KBM-7 (cell line): ENCODE results near the gene SMARCB1.

Source experiments
- DNase-seq: peaks from one replicate; pipeline ENCODE4 v3.0.0-alpha.2; 2015
- in situ Hi-C: fragments of 300-500 bp; cut with MboI; formaldehyde crosslinking; loops from 2 replicates; pipeline ENCODE4 v1.14.3; 2020; ENCODE audit warnings: low sequenced_read_pairs, low pct_unique_long_range_greater_than_20kb, mixed read lengths

Gene SMARCB1

DNA sequence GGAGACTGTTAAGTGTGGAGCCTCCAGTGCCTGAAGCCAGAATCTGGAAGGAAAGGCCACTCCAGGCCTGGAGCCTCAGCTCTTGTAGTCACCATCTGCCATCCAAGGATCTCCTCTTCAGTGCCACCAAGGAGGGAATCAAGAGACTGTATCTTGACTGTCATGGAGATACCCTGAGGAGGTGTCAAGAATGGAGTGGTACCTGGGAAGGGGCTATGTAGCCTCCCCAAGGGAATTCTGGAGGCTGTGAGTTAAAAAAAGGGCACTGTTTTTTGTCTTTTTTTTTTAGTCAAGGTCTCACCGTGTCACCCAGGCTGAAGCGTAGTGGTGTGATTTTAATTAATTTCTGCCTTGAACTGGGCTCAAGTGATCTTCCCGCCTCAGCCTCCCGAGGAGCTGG is 27.2 kb upstream of the SMARCB1 start:
- no peak for DNase-seq
- in situ Hi-C loops: no loop called here

DNA sequence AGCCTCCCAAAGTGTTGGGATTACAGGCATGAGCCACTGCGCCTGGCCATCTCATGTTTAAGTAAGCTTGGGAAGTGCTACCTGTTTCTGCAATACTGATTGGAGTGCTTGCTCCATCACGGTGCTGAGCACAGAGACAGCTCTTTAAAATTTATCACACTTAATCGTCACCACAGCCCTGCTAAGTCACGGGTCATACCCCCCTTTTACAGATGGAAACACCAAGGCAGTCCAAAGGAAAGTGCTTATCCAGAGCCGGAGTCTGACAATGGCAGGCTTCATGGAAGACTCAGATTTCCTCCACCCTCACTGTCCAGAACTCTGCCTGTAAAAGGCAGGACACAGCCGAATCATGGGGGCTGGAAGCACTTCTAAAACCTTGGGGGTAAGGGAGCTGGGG is 26.7 kb upstream of the SMARCB1 start:
- no peak for DNase-seq
- in situ Hi-C loops: no loop called here

DNA sequence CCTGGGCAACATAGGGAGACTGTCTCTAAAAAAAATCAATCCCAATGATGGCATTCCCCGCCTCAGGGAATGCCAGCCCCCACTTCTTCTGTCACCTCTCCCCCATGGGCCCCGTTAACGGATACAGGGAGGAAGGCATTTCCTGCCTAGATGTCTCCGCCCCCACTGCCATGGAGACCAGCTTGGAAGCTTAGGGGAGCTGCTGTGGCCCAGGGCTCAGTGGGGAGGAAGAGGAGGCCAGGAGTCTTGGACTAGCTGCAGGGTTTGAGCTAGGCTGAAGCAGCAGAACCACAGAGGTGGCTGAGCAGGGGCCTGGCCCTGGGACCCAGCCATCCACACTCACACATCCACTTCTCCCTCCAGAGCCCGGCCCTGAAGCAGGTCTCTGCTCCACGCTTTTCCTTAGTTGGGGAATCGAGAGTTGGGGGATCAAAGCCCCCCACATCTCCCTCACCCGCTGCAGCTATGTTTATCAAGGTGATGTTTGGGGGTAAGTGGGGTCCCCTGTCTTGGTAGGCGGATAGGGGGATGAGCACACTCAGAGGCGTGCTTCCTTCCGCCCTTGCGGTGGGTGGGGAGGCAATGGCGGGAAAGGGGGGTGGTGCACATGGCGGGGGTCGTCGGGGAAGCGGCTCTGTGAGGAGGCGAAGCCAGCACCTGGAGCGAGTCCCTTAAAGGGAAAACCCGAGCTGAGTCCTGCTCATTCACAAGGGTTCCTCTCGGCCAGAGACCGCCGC is 23.8 kb upstream of the SMARCB1 start, which contains the start of gene C22orf15:
TSS of gene C22orf15 (plus strand) at position 149 of the 737 bp plus-strand sequence. CDS start at position 466, 317 bp downstream.
- peak; percentile 28 for DNase-seq
- in situ Hi-C loops: no loop called here

DNA sequence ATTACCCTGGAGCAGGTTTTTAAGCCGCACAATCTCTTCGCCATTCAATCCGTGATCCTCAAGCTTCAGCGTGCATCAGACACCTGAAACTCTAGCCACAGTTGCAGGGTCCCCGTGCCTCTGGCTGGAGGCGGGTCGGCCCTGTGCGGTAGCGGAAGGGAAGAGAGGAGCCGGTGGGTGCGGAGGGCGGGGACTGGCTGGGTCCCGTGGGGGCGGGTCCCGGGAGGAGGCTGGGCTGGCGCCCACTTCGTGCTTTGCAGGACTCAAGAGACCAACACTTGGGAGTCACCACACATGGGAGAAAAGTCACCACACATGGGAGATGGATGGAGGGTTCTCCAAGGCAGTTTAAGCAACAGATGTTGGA is 23.2 kb upstream of the SMARCB1 start:
- no peak for DNase-seq
- in situ Hi-C loops: no loop called here

DNA sequence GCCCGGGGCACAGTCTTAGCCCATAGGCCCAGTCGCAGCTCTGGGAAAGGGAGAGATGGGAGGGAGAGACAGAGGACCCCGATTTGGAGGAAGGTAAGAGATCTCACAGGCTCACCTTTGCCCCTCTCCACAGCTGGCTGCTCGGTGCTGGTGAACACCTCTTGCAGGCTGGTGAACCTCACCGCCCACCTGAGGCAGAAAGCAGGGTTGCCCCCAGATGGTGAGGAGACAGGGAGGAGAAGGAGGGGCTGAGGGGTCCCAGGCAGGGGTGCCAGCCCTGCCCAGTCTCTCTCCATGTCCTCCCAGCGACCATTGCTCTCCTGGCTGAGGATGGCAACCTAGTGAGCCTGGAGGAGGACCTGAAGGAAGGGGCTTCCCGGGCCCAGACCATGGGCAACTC is 22.8 kb upstream of the SMARCB1 start:
- no peak for DNase-seq
- in situ Hi-C loops: no loop called here

DNA sequence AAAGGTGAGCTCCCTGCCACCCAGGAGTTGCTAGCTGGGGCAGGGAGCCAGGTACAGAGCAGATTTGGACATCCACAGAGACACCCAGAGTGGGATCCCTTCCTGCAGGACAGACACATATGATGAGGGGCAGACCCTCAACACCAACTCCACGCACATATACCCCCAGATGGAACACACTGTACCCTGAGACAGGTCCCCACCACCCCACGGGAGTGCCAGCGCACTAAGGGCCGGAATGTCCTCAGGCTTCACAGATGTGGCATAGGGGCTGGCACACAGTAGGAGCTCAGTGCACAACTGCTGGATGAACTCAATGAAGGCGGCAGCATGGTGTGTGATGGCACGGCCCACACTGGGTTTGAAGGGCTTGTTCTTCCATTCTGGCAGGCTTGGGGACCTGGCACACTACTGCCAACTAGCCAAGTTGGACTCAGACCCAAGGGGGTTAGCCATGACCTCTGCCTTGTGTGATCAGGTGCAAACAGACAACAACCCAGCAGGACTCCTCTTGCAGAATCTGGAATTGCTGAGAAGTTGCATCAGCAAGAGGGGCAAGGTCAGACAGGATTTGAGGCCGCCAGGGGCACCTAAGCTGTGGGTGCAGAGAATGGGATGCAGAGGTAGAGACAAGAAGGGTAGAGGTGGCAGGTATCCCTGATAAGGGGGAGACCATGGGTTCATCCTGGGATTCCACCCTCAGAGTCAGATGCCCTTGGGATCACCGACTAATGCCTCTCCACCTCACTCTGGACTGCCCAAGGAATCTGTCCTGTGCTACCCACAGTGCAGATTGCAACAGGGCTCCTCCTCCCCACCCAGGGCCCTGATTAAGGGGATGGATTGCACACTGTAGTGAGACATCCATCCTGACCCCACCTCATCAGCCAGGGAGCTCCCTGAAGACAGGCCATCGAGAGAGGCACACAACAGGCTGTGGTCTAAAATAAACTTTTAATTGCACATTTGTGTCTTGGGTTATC is 21.6 kb upstream of the SMARCB1 start:
- in situ Hi-C loops: no loop called here
- DNase-seq: no peak

DNA sequence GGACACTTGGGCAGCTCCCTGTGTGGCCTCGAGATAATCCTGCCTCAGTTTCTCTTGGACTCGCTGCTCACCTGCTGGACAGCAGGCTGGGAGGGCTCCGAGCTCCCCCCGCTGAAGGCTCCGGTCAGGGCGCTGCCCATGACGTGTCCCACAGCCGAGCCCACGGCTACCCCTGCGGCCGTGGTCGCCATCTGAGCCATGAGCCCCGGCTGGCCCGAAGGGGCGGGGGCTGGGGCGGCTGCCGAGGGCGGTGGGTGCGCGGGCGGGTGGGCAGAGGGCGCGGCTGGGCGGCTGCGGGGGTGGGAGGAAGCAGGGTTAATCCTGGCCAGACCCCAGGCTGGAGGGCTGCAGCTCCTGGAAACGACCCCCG is 19.5 kb upstream of the SMARCB1 start:
- in situ Hi-C loops: no loop called here
- no peak for DNase-seq

DNA sequence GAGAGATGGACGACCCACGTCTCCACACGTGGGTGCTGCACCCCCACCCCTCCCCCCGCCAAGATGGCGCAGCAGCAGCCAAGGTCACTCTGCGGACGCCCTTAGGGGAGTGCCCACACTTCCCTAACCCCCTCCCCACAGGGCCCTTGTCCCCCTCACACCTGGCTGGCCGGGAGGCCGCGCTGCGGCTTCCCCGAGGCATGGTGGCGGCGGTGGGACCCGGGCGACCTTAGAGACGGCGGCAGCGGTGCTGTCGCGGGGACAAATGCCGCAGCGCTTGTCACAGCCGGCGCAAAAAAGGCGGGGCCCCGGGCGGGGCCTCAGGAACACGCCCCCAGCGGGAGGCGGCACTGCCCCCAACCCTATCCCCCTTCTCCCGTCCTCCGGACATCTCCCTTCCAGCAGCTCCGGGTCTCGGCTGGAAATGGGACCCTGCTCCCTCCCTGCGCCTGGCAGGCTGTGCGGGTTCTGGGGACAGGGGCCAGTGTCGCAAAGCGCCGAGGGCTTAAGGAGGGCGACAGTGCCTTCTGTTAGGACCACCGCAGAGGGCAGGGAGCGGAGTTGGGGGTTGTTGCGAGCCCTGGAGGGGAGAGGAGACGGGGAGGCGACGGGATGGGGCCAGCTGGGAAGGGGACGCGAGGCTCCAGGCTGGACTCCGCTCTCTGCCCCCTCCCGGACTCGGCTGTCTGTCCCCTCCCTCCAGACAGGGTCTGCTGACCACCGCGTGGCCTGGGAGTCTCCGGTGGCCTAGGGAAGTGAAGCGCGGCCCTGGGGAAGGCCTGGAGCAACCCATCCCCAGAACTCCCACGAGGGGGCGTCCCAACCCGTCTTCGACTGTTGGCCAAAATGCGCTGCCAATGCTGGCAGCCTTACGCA is 18.9 kb upstream of the SMARCB1 start, which contains the start of gene CHCHD10:
TSS of gene CHCHD10 (minus strand) at position 300 of the 876 bp plus-strand sequence. CDS start at position 202, 98 bp downstream.
- DNase-seq: peak; percentile 94
- in situ Hi-C loops: no loop called here

DNA sequence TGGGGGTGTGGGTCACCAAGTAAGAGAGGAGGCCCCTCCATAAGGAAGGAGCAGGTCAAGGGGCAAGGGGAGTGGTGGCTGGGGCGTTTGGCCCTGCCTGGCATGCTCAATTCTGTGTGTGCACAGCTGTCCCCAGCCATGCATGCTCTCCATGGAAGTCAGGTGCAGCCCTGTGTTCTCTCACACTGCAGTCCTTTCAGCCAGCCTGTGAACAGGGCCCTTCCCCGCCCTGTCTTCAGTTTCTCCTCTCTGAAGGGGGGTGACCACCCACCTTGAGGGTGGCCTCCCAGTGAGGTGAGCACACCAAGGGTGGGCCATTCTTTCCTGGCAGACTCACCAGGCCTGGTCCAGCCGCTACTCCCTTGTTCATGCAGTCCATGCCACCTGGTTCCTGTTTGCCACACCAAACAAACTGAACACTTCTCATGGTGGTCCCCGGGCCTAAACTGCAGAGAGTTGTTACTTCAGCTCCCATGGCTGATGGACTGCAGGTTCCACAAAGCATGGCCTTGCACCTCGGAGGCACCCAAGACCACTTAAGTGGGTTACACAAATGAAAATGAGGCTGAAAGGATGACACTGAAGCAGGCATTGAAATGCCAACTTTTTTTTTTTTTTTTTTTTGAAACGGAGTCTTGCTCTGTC is 17.3 kb upstream of the SMARCB1 start:
- in situ Hi-C loops: no loop called here

DNA sequence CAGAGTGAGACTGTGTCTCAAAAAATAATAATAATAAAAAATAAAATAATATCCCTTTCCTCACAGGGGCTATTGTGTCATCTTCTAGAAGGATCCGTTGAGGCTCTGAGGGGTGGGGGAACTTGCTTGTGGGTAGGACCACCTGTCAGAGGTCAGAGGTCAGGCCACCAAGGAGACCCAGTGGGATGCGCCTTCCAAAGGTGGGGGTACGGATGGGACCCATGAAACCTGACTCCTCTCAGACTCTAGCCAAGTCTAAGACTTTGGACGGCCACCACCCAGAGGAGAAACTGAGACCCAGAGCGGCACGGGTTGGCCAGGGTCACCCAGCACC is 14.5 kb upstream of the SMARCB1 start:
- in situ Hi-C loops: no loop called here
- DNase-seq: no peak

More for the DNA sequence above, 17.3 kb upstream of the SMARCB1 start:
- no peak for DNase-seq

DNA sequence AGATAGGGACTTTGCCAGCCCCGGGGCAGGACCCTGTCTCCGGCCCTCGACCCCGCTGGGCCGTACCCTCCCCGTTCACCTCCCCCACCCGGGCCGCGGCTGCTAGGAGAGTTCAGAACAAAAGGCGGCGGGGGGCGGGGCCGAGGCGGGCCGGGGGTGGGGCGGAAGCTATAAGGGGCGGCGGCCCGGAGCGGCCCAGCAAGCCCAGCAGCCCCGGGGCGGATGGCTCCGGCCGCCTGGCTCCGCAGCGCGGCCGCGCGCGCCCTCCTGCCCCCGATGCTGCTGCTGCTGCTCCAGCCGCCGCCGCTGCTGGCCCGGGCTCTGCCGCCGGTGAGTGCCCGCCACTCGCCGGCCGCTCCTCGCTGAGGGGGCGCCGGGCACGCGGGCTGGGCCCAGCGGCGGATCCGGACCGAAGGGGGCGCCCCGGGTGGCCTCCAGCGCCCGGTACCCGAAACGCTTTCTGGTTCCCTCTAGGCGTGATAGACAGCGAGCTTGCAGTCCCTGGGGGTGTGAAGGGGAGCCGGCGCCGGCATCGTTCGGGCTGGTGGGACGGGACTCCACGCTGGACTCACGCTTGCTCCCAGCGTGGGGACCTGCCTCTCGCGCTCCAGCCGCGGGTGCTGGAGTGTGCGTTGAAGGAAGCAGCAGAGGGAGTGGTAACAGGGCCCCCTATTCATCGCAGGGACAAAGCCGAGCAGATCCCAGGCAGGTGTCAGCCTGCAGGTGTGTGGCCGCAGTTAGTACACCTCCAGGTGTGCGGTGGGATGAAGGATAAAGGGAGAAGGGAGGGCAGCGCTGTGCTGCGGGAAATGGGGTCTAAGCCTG is 13.9 kb upstream of the SMARCB1 start, which contains the start of gene MMP11:
TSS of gene MMP11 (plus strand) at position 201 of the 825 bp plus-strand sequence. CDS start at position 223, 22 bp downstream.
- in situ Hi-C loops: no loop called here
- DNase-seq: no peak

DNA sequence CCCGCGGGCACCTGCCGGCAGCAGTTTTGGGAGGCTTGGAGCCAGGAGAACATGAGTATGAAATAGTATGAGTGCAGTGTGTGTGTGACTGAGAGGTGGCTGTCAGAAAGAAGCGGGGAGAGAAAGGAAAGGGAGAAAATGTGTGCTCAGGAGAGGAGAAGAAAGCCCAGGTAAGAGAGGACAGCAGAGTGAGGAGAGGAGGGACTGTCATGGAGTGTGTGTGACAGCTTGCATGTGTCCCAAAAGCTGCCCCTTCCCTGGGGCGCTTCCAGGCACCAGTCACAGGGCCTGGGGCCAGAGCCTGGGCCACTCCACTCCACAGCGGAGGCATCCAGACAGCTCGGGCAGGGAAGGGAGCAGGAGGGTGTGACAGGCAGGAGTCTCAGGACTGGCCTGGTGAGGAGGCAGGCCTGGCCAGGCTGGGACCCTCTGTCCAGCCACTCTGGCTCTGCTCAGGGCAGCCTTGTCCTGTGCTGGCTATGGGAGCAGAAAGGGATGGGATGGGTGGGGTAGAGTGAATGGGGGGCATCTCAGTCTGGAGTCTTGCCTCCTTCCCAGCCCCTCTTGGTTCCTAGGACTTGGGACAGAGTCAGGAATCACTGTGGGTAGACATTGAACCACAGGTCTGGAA is 13.2 kb upstream of the SMARCB1 start:
- DNase-seq: no peak
- in situ Hi-C loops: no loop called here

DNA sequence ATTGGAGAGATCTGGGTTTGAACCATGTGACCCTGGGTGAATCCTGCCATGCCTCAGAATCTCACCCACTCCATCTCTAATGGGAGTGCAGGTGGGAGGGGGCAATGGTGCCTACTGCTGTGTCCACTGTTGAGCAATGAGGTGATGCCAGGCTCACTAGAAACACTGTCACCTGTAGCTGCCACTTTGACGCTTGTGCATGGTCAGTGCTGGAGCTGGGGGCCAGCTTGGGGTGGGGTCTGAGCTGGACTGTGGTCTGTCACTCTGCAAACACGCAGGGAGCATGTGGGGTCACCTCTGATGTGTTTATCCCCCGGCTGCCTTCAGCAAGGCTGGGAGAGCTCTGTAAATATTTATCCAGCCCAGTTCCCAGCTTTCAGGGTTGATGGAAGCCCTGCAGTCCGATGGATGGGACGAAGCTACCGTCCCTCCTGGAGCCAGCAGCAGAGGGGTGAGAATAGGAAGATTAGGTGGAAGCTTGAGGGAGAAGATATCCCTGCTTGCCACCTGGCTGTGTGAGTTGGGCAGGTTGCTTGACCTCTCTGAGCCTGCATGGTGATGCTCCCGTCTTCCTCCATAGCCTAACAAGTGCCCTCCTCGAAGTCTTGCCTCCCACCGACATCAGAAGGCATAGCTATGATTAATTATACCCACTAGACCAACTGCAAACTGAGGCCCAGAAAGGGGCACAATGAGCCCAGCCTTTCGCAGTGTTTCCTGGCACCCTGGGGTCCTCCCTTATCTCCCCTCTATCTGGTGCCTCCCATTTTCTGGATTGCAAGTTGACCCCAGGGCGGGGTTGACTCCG is 12.4 kb upstream of the SMARCB1 start:
- in situ Hi-C loops: no loop called here
- no peak for DNase-seq

DNA sequence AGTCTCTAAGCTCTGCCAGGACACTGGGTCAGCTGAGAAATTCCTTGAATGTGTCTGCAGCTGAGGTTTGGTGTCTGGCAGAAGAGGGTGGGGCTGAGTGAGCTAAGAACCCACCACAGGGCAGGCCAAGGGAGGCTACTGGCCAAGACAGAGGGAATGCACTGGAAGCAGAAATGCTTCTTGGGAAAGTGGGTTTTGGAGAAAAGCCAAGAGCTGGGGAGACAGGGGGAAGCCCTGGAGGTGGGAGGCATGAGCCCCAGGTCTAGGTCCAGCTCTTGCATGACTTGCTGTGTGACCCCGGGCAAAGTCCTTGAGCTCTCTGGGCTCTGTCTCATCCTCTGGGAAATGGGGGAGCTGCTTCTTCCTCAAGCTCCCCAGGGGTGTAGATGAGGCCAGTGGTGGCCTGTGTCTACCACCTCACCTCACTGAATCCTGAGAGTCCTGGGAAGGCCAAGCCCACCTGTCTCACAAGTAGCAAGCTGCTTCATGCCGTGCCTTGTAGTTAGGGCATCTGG is 11.8 kb upstream of the SMARCB1 start:
- in situ Hi-C loops: no loop called here
- no peak for DNase-seq

DNA sequence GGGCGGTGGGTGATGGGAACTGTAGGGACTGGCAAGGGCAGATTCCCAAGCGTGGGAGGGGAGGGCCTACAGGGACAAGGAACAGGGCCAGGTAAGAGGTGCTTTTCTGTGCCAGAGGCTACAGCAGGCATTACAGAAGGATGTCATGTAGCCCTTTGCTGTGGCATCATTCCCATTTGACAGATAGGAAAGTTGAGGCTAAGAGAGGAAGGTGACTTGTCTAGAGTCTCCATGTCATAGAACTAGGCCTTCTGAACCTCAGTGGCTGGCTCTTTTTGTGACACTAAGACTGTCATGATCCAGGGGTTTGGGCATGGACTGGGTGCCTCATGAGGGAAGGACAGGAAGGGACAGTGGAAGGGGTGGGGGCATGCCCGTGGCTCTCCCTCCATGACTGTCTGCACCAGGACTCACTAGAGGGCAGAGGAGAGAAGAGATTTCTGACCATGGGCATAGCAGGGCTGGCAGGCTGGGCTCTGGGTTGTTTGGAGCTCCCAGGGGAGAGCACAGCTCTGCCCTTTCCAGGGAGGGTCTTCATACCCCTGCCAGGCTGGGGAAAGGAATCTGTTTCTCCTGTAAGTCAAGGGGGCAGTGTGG is 10.9 kb upstream of the SMARCB1 start:
- in situ Hi-C loops: no loop called here
- no peak for DNase-seq
